GM12878 (cell line): ENCODE results near the gene PLEKHG1. TPM values are rescaled to one million over a fixed set of nuclear protein-coding genes. Genes with fewer than 3 reads are reported as not detected.

ENCODE experiments used
- ATAC-seq: fragments of 200-7000 bp; cut with Tn5 transposase; 3 replicates; pipeline ENCODE4 v1.9.1; 2020; ENCODE audit warnings: mild to moderate bottlenecking, moderate library complexity
- BruUV-seq: library from RNA; stranded (reverse); fragments of 400-500 nt; replicated peaks from 2 replicates; lab custom pipeline; 2021; lab: Mats Ljungman, UMichigan
- CTCF ChIA-PET: fragments of 300-600 bp; sonication (Branson Sonifier 250); formaldehyde crosslinking; extraction: SDS; loops from one replicate; lab custom pipeline; 2021; ENCODE audit warnings: inconsistent platforms; lab: Yijun Ruan, JAX
- POLR2A ChIA-PET: fragments of 350-600 bp; formaldehyde crosslinking; extraction: SDS; loops from one replicate; lab custom pipeline; 2021; ENCODE audit warnings: inconsistent platforms; lab: Charles Lee
- RAD21 ChIA-PET: fragments of 300-600 bp; sonication (Branson Sonifier 250); formaldehyde crosslinking; loops from one replicate; lab custom pipeline; 2023; ENCODE audit warnings: antibody characterized with exemption; ENCODE audit not compliant: unreplicated experiment; lab: Charles Lee
- SMC1A ChIA-PET: fragments of 300-600 bp; sonication (Branson Sonifier 250); formaldehyde crosslinking; loops from one replicate; lab custom pipeline; 2023; ENCODE audit not compliant: unreplicated experiment, uncharacterized antibody; lab: Charles Lee
- DNase-seq: peaks from one replicate; pipeline ENCODE4 v3.0.0-alpha.2; 2011; ENCODE audit warnings: low read depth, low spot score
- FAIRE-seq: peaks from 3 replicates; lab custom pipeline; 2011; peaks lifted over from hg19 to GRCh38; lab: Jason Lieb, UNC
- H2AFZ ChIP-seq: 2 replicates; pipeline ENCODE4 v1.6.0; 2011; ENCODE audit warnings: low read depth, low read length, control low read depth; ENCODE audit not compliant: control insufficient read depth
- H3K27ac ChIP-seq: 2 replicates; pipeline ENCODE4 v1.5.1; 2011; ENCODE audit warnings: control low read depth; ENCODE audit not compliant: control insufficient read depth, insufficient read depth
- H3K27me3 ChIP-seq, 2 experiments: replicated peaks in 1 of 2; 2 replicates each; pipeline versions ENCODE4 v1.6.0 to v1.6.1; 2011; ENCODE audit warnings: low read length in 1 of 2; ENCODE audit not compliant: control insufficient read depth in 2 of 2, insufficient read depth in 2 of 2
- H3K36me3 ChIP-seq, 2 experiments: 2 replicates each; pipeline ENCODE4 v1.5.1; 2011; ENCODE audit warnings: low read length in 1 of 2; ENCODE audit not compliant: control insufficient read depth in 2 of 2, insufficient read depth in 2 of 2
- H3K4me1 ChIP-seq: 2 replicates; pipeline ENCODE4 v1.6.1; 2011; ENCODE audit warnings: mild to moderate bottlenecking, low read length, moderate library complexity, mixed read lengths; ENCODE audit not compliant: control insufficient read depth, insufficient read depth
- H3K4me2 ChIP-seq: 2 replicates; pipeline ENCODE4 v1.6.0; 2011; ENCODE audit warnings: control low read depth; ENCODE audit not compliant: control insufficient read depth, insufficient read depth
- H3K4me3 ChIP-seq: fragments of 200-600 bp; sonication (generic); 2 replicates; pipeline ENCODE4 v1.5.1; 2016
- H3K79me2 ChIP-seq: 2 replicates; pipeline ENCODE4 v1.6.0; 2011; ENCODE audit warnings: low read length; ENCODE audit not compliant: control insufficient read depth, insufficient read depth
- H3K9ac ChIP-seq: 2 replicates; pipeline ENCODE4 v1.8.0; 2011; ENCODE audit warnings: low read length, control low read depth, mixed read lengths; ENCODE audit not compliant: control insufficient read depth, insufficient read depth
- H3K9me3 ChIP-seq: replicated peaks from 3 replicates; pipeline ENCODE4 v1.5.1; 2011; ENCODE audit warnings: mild to moderate bottlenecking, low read length; ENCODE audit not compliant: control insufficient read depth, insufficient read depth
- H4K20me1 ChIP-seq: 2 replicates; pipeline ENCODE4 v1.6.0; 2011; ENCODE audit not compliant: control insufficient read depth, insufficient read depth
- CEBPB ChIP-seq, 2 experiments: fragments of 150-350 bp in 1 of 2; IDR thresholded peaks; 2 replicates each; pipeline ENCODE4 v1.6.1; 2012 to 2014; ENCODE audit warnings: low read depth in 2 of 2, low read length in 2 of 2, borderline replicate concordance in 1 of 2, inconsistent platforms in 1 of 2
- FOXM1 ChIP-seq: IDR thresholded peaks from 2 replicates; pipeline ENCODE4 v1.6.1; 2012; ENCODE audit warnings: low read depth, mild to moderate bottlenecking, inconsistent platforms, low read length, moderate library complexity
- HDAC6 ChIP-seq: fragments of 200-600 bp; sonication (generic); IDR thresholded peaks from one replicate; pipeline ENCODE4 v1.8.0; 2017; ENCODE audit warnings: antibody characterized with exemption; ENCODE audit not compliant: unreplicated experiment
- IRF4 ChIP-seq: IDR thresholded peaks from 2 replicates; pipeline ENCODE4 v1.6.1; 2011; ENCODE audit warnings: low read depth, low read length
- MTA2 ChIP-seq: fragments of 450-650 bp; IDR thresholded peaks from 2 replicates; pipeline ENCODE4 v1.6.1; 2016; ENCODE audit warnings: low read depth, mild to moderate bottlenecking, moderate library complexity
- MYB ChIP-seq: fragments of 150-350 bp; IDR thresholded peaks from 2 replicates; pipeline ENCODE4 v1.6.1; 2014; ENCODE audit warnings: mild to moderate bottlenecking, low read depth, low read length, borderline replicate concordance
- YBX1 ChIP-seq: fragments of 450-650 bp; IDR thresholded peaks from 2 replicates; pipeline ENCODE4 v1.6.1; 2016; ENCODE audit warnings: antibody characterized with exemption
- ZNF592 ChIP-seq: fragments of 450-650 bp; IDR thresholded peaks from 2 replicates; pipeline ENCODE4 v1.6.1; 2017; ENCODE audit warnings: mild to moderate bottlenecking, moderate library complexity
- ZZZ3 ChIP-seq: IDR thresholded peaks from 2 replicates; pipeline ENCODE4 v1.6.1; 2011; ENCODE audit warnings: low read depth; ENCODE audit not compliant: control insufficient read depth, insufficient read length
- WGBS: methylation state at CpG from one replicate; pipeline ENCODE4 v1.1.6; 2016; ENCODE audit warnings: low lambda C conversion rate; ENCODE audit not compliant: insufficient replicate concordance, insufficient coverage; ENCODE audit errors: missing lambda C conversion rate; 5-methylcytosine and 5-hydroxymethylcytosine counted together
- in situ Hi-C: fragments of 300-500 bp; cut with MboI; formaldehyde crosslinking; loops from 9 replicates; pipeline ENCODE4 v1.14.3; 2018; ENCODE audit warnings: mixed read lengths
- intact Hi-C: fragments of 100-400 bp; cut with micrococcal nuclease; formaldehyde crosslinking; loops from one replicate; pipeline ENCODE4 v1.14.2; 2022; ENCODE audit not compliant: unreplicated experiment
- polyA plus RNA-seq, 11 experiments: library from polyadenylated mRNA; depleted of rRNA in 4 of 11; unstranded in 6 of 11; stranded (reverse) in 5 of 11; fragments of >200 nt; fragmentation: Nextera tagmentation in 4 of 11; fragmentation: Illumina TruSeq in 1 of 11; extraction: Ambion mirVana in 4 of 11; extraction: Trizol in 1 of 11; gene quantifications; 1 replicate in 1 of 11; 2 replicates in 10 of 11; pipeline versions ENCODE4 v1.2.1 to v1.2.3, GENCODE V29; 2011 to 2016; ENCODE audit warnings: inconsistent platforms in 2 of 11, missing spikeins in 2 of 11, low read depth in 1 of 11
- total RNA-seq, 4 experiments: library from RNA; depleted of rRNA in 3 of 4; stranded (reverse); fragments of >200 nt in 3 of 4; fragmentation: Illumina TruSeq in 1 of 4; extraction: Trizol in 1 of 4; gene quantifications; 2 replicates each; pipeline versions ENCODE4 v1.2.1 to v1.2.3, GENCODE V29; 2013 to 2021
- TF ChIP-seq, protein P1 (sequence below): IDR thresholded peaks from 2 replicates; pipeline ENCODE4 v1.6.1; 2012; ENCODE audit warnings: low read depth, low read length, improper control_type of control experiment

PLEKHG1 gene
- total and polyA plus RNA-seq, 10 of the 15 experiments (the other 5 are each of a cell fraction or from before 2014, with no cell fraction given): 0.77 to 17.2 (median 4.9) TPM

GRCh38 chr6:150605333-150605732 lies 5.6 kb downstream of the PLEKHG1 start (continued):
- no peak for TF ChIP-seq ZNF592

DNA sequence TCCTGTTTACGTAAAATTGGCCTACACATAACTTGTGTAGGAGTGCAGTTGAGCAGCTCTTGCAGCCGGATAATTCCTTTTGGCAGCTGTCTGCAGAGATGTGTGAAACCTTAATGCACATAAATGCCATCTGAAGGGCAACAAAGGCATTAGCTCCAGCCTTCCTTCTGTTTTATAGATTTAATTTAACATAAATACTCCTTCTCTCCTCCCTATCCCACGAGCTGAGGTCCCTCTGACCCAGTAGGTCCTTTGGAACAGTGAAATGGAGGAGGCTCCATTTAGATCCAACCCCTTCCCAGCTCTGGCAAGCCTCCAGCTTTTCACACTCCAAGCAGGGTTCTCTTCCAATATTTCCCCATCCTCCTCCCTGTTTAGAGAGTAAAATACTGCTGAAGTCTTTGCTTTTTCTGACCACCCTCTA lies 6.5 kb downstream of the PLEKHG1 start:
- no peak overlapping the region for H3K27ac ChIP-seq

More for the DNA sequence above, 6.5 kb downstream of the PLEKHG1 start:
- CTCF ChIA-PET: interaction anchor here (0.8 to 1.2 kb wide), 2 partner anchors 10 to 80 kb away, joined by 3 read pairs; no protein-coding TSS in a partner anchor
- POLR2A ChIA-PET: no interaction called here
- SMC1A ChIA-PET: interaction anchor here (1.2 to 3.0 kb wide), 4 partner anchors 13 to 188 kb away, joined by 4 to 17 read pairs (median 10); no protein-coding TSS in a partner anchor
- RAD21 ChIA-PET: interaction anchor here (1.0 kb wide), 1 partner anchor 80 kb away, joined by 3 read pairs; no protein-coding TSS in a partner anchor
- no peak overlapping the region for H3K4me2 ChIP-seq
- in situ Hi-C loops (no loop called here), intact Hi-C loops (loop anchor here (10.0 kb wide), 1 partner anchor 209 kb away; no protein-coding TSS in a partner anchor)
- BruUV-seq: no TSS peak
- peaks cover 2% of the 10 kb centered on the region; the same call in 1 of the 2 replicates for H4K20me1 ChIP-seq
- 37% methylated on average over 3 of the region's 3 CpGs for WGBS
- no peaks in the 10 kb centered on the region for H3K9me3 ChIP-seq
- no peaks in the 10 kb centered on the region for H3K36me3 ChIP-seq
- DNase-seq: no peak
- H3K79me2 ChIP-seq: no peaks in the 10 kb centered on the region
- no peak overlapping the region for H2AFZ ChIP-seq
- no peak overlapping the region for H3K9ac ChIP-seq
- TF ChIP-seq MTA2 (no peak), HDAC6 (no peak), IRF4 (no peak), ZZZ3 (no peak), MYB (no peak), CEBPB (IDR thresholded peaks at IDR 0.05; ENCODE audit: borderline replicate concordance in 1 of 2, low read depth in 2 of 2, low read length in 2 of 2) (no peak), YBX1 (no peak), FOXM1 (no peak)
- TF ChIP-seq, protein P1, sequence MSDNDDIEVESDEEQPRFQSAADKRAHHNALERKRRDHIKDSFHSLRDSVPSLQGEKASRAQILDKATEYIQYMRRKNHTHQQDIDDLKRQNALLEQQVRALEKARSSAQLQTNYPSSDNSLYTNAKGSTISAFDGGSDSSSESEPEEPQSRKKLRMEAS: no peak
- TF ChIP-seq, all 136 proteins: peak for 0
- FAIRE-seq (no peak), ATAC-seq (no peak)
- H3K4me3 ChIP-seq: no peak overlapping the region
- peaks cover 0 to 2% of the 10 kb centered on the region in 2 experiments; a peak in 2 of 4 replicates for H3K27me3 ChIP-seq
- no peaks in the 10 kb centered on the region for H3K4me1 ChIP-seq
